Activated CD8-positive, alpha-beta T cell treated with anti-CD3 and anti-CD28 coated beads for 36 hours (primary cell): ENCODE data around the gene TMED8. TPM values are rescaled to one million over a fixed set of nuclear protein-coding genes. Genes with fewer than 3 reads are reported as not detected.
"Not testable (repeated sequence)": the region's sequence is repeated elsewhere in the genome, so short reads cannot be mapped to it uniquely, and the experiment has no call there.

Experiments used
- ATAC-seq: fragments of 200-7000 bp; cut with Tn5 transposase; one replicate; pipeline ENCODE4 v1.10.0; 2021; ENCODE audit warnings: mild to moderate bottlenecking, moderate library complexity
- CTCF ChIA-PET: fragments of 350-600 bp; sonication (Branson Sonifier 250); formaldehyde crosslinking; loops from one replicate; lab custom pipeline; 2021; ENCODE audit warnings: antibody characterized with exemption; lab: Charles Lee
- POLR2A ChIA-PET: fragments of 350-600 bp; sonication (Branson Sonifier 250); formaldehyde crosslinking; loops from one replicate; lab custom pipeline; 2021; ENCODE audit warnings: antibody characterized with exemption; lab: Charles Lee
- DNase-seq: peaks from one replicate; pipeline ENCODE4 v3.0.0-alpha.2; 2020
- H3K27ac Mint-ChIP-seq: one replicate; pipeline ENCODE4 v1.8.0; 2021; ENCODE audit warnings: mild to moderate bottlenecking, mixed read lengths
- H3K27me3 Mint-ChIP-seq: one replicate; pipeline ENCODE4 v1.8.0; 2021; ENCODE audit warnings: mixed read lengths
- H3K36me3 Mint-ChIP-seq: one replicate; pipeline ENCODE4 v1.8.0; 2021; ENCODE audit warnings: low read depth, mixed read lengths
- H3K4me1 Mint-ChIP-seq: one replicate; pipeline ENCODE4 v1.8.0; 2021; ENCODE audit warnings: low read depth, mixed read lengths
- H3K4me3 Mint-ChIP-seq: one replicate; pipeline ENCODE4 v1.8.0; 2021; ENCODE audit warnings: mild to moderate bottlenecking, moderate library complexity, mixed read lengths
- H3K9me3 Mint-ChIP-seq: one replicate; pipeline ENCODE4 v1.8.0; 2021; ENCODE audit warnings: mixed read lengths
- CTCF ChIP-seq: fragments of 200-600 bp; IDR thresholded peaks from one replicate; pipeline ENCODE4 v1.8.0; 2022; ENCODE audit warnings: antibody characterized with exemption, mild to moderate bottlenecking
- intact Hi-C: fragments of 100-400 bp; cut with micrococcal nuclease; formaldehyde crosslinking; loops from one replicate; pipeline ENCODE4 v1.10.0; 2022
- total RNA-seq, 2 experiments: library from RNA; stranded (reverse); gene quantifications; one replicate each; pipeline ENCODE4 v1.2.3, GENCODE V29; 2021

Gene TMED8
- total RNA-seq, 2 experiments from 2014 or later, result 25.0 to 25.4 TPM

GRCh38 chr14:77322951-77323350 lies 53.9 kb downstream of the TMED8 start:
- CTCF ChIA-PET, result no interaction called here
- ATAC-seq (no peak), DNase-seq (no peak)
- no peak for TF ChIP-seq CTCF
- no peaks in the 10 kb centered on the region for H3K36me3 Mint-ChIP-seq
- POLR2A ChIA-PET, result no interaction called here
- H3K4me3 Mint-ChIP-seq, result no peak overlapping the region
- intact Hi-C loops, result loop anchor here (5.0 kb wide), 1 partner anchor 134 kb away; the partner anchor contains the start of genes AHSA1 and VIPAS39
- no peak overlapping the region for H3K27ac Mint-ChIP-seq
- H3K27me3 Mint-ChIP-seq, result no peaks in the 10 kb centered on the region
- H3K9me3 Mint-ChIP-seq, result no peaks in the 10 kb centered on the region
- H3K4me1 Mint-ChIP-seq, result peaks cover 18% of the 10 kb centered on the region

- H3K27ac Mint-ChIP-seq, result peak overlapping the region; percentile 100
- ATAC-seq, result no peak
- peaks cover 18% of the 10 kb centered on the region for H3K4me1 Mint-ChIP-seq
- no peaks in the 10 kb centered on the region for H3K9me3 Mint-ChIP-seq
- ChIA-PET POLR2A (interaction anchor here (1.5 to 1.8 kb wide), 2 partner anchors 18 to 54 kb away, joined by 4 to 10 read pairs; partner anchors contain the start of genes SAMD15 and TMED8), CTCF (interaction anchor here (1.6 to 2.1 kb wide), 3 partner anchors 11 to 21 kb away, joined by 4 to 5 read pairs (median 4); no protein-coding TSS in a partner anchor)
- H3K4me3 Mint-ChIP-seq, result peak overlapping the region; percentile 92
- TF ChIP-seq CTCF, result no peak
- intact Hi-C loops, result loop anchor here (5.0 kb wide), 1 partner anchor 135 kb away; the partner anchor contains the start of genes AHSA1 and VIPAS39
- H3K36me3 Mint-ChIP-seq, result no peaks in the 10 kb centered on the region
- DNase-seq, result no peak
- no peaks in the 10 kb centered on the region for H3K27me3 Mint-ChIP-seq
These were observed 54.5 kb downstream of the TMED8 start for GRCh38 chr14:77322250-77322902.

- peak within 1 kb of the TSS; percentile 92 for H3K4me3 Mint-ChIP-seq
- ATAC-seq, result peak; percentile 52
- peak; percentile 94 for DNase-seq
- ChIA-PET POLR2A (interaction anchor here (1.5 to 1.8 kb wide), 2 partner anchors 16 to 56 kb away, joined by 4 to 10 read pairs; partner anchors contain the start of genes SAMD15 and TMED8), CTCF (interaction anchor here (0.7 to 6.4 kb wide), 8 partner anchors 13 to 222 kb away, joined by 3 to 134 read pairs (median 4); partner anchors contain the start of genes AHSA1 and CIPC)
- H3K27ac Mint-ChIP-seq, result peak within 1 kb of the TSS; percentile 100
- intact Hi-C loops, result loop anchor here (1.0 to 5.0 kb wide), 2 partner anchors 57 to 137 kb away; partner anchors contain the start of genes AHSA1, SAMD15, TMED8 and VIPAS39
- H3K27me3 Mint-ChIP-seq, result no peaks in the 10 kb centered on the region
- H3K4me1 Mint-ChIP-seq, result peaks cover 18% of the 10 kb centered on the region
- no peaks in the 10 kb centered on the region for H3K36me3 Mint-ChIP-seq
- no peaks in the 10 kb centered on the region for H3K9me3 Mint-ChIP-seq
- peak; percentile 60 for TF ChIP-seq CTCF
These were observed 56.5 kb downstream of the TMED8 start, which contains the start of gene POMT2 for GRCh38 chr14:77320238-77320935. Gene POMT2 (minus strand): TSS chr14:77320883. CDS start chr14:77320681, 202 bp downstream.

GRCh38 chr14:77319422-77319821 lies 57.5 kb downstream of the TMED8 start:
- ATAC-seq (no peak), DNase-seq (no peak)
- ChIA-PET CTCF (interaction anchor here (1.1 to 6.4 kb wide), 3 partner anchors 15 to 168 kb away, joined by 3 to 134 read pairs (median 6); no protein-coding TSS in a partner anchor), POLR2A (no interaction called here)
- no peaks in the 10 kb centered on the region for H3K36me3 Mint-ChIP-seq
- intact Hi-C loops, result no loop called here
- H3K4me3 Mint-ChIP-seq, result peak overlapping the region; percentile 92
- no peak overlapping the region for H3K27ac Mint-ChIP-seq
- H3K9me3 Mint-ChIP-seq, result no peaks in the 10 kb centered on the region
- no peaks in the 10 kb centered on the region for H3K27me3 Mint-ChIP-seq
- H3K4me1 Mint-ChIP-seq, result peaks cover 18% of the 10 kb centered on the region
- TF ChIP-seq CTCF, result no peak

GRCh38 chr14:77318756-77319155 lies 58.1 kb downstream of the TMED8 start:
- DNase-seq, H3K4me3 Mint-ChIP-seq, ATAC-seq, intact Hi-C loops, H3K27ac Mint-ChIP-seq, POLR2A ChIA-PET, H3K36me3 Mint-ChIP-seq, H3K9me3 Mint-ChIP-seq, H3K27me3 Mint-ChIP-seq: not testable (repeated sequence)
- CTCF ChIA-PET, result interaction anchor here (1.7 to 6.4 kb wide), 2 partner anchors 15 to 167 kb away, joined by 6 to 134 read pairs; no protein-coding TSS in a partner anchor
- peaks cover 18% of the 10 kb centered on the region for H3K4me1 Mint-ChIP-seq
